Body of pancreas (tissue), 4 donors: Measurements from ENCODE around the gene DNAH7. TPM values are rescaled to one million over a fixed set of nuclear protein-coding genes. Genes with fewer than 3 reads are reported as not detected.
"Not testable (repeated sequence)": the region's sequence is repeated elsewhere in the genome, so short reads cannot be mapped to it uniquely, and the experiment has no call there.

Experiments used
- ATAC-seq: fragments of 150-250 bp; one replicate; pipeline ENCODE4 v1.9.1; 2016
- DNase-seq, 4 donors: peaks; one replicate each; pipeline ENCODE4 v3.0.0-alpha.2; 2019
- H3K27ac ChIP-seq, 4 donors: fragments of 200-600 bp; sonication (generic); 1 replicate in 3 of 4; 2 replicates in 1 of 4; pipeline versions ENCODE4 v1.5.1 to v1.6.1; 2016 to 2019; ENCODE audit warnings: mild to moderate bottlenecking in 1 of 4, mixed read lengths in 1 of 4, moderate library complexity in 1 of 4
- H3K27me3 ChIP-seq, 2 donors: fragments of 200-600 bp; sonication (generic); one replicate each; pipeline ENCODE4 v1.6.0; 2016; ENCODE audit warnings: mild to moderate bottlenecking in 1 of 2
- H3K36me3 ChIP-seq, 2 donors: fragments of 200-600 bp; sonication (generic); replicated peaks in 1 of 2; 2 replicates each; pipeline ENCODE4 v1.5.1; 2016; ENCODE audit warnings: low read depth in 2 of 2; ENCODE audit not compliant: insufficient read depth in 1 of 2
- H3K4me1 ChIP-seq: fragments of 200-600 bp; sonication (generic); one replicate; pipeline ENCODE4 v1.6.0; 2016
- H3K4me3 ChIP-seq, 2 donors: fragments of 200-600 bp; sonication (generic); 1 replicate in 1 of 2; 2 replicates in 1 of 2; pipeline ENCODE4 v1.5.1; 2016 to 2019
- H3K9me3 ChIP-seq, 3 donors: fragments of 200-600 bp; sonication (generic); 1 replicate in 2 of 3; 2 replicates in 1 of 3; pipeline ENCODE4 v1.5.1; 2016
- POLR2A ChIP-seq, 3 donors: fragments of 450-650 bp; IDR thresholded peaks; one replicate each; pipeline ENCODE4 v1.6.1; 2016; ENCODE audit warnings: antibody characterized with exemption in 3 of 3, mild to moderate bottlenecking in 2 of 3
- WGBS, 2 donors: methylation state at CpG; one replicate each; pipeline ENCODE4 v1.1.5; 2017; 5-methylcytosine and 5-hydroxymethylcytosine counted together
- intact Hi-C: fragments of 100-400 bp; cut with DNase I; formaldehyde crosslinking; loops from one replicate; pipeline ENCODE4 v1.15.1; 2023
- total RNA-seq, 2 donors: library from RNA; depleted of rRNA; stranded (reverse); fragments of >200 nt; gene quantifications; one replicate each; pipeline ENCODE4 v1.1.0, GENCODE V29; 2016
- TF ChIP-seq, protein P1 (sequence below), 7 experiments: fragments of 450-650 bp in 4 of 7; fragments of 200-600 bp in 3 of 7; sonication (generic) in 3 of 7; IDR thresholded peaks; one replicate each; pipeline ENCODE4 v1.5.1; 2016 to 2019; ENCODE audit warnings: antibody characterized with exemption in 7 of 7

Gene DNAH7
- total RNA-seq, 2 donors from 2014 or later = 7.8 to 11.2 TPM

GRCh38 chr2:195700480-195700879, 368.2 kb downstream of the DNAH7 start:
- Histone ChIP-seq H3K27me3 (no peaks in the 10 kb centered on the region), H3K36me3 (peaks cover 0 to 5% of the 10 kb centered on the region in 2 donors), H3K4me1 (no peaks in the 10 kb centered on the region), H3K27ac (no peak overlapping the region), H3K4me3 (no peak overlapping the region), H3K9me3 (peaks cover 0 to 15% (median 0%) of the 10 kb centered on the region in 3 donors)
- intact Hi-C loops = no loop called here
- DNase-seq (no peak), ATAC-seq (no peak)
- WGBS, 2 donors = 75 to 92% methylated on average over 2 to 3 of the region's 3 CpGs
- no peak for TF ChIP-seq POLR2A (IDR thresholded peaks at IDR 0.05)
- TF ChIP-seq, protein P1, sequence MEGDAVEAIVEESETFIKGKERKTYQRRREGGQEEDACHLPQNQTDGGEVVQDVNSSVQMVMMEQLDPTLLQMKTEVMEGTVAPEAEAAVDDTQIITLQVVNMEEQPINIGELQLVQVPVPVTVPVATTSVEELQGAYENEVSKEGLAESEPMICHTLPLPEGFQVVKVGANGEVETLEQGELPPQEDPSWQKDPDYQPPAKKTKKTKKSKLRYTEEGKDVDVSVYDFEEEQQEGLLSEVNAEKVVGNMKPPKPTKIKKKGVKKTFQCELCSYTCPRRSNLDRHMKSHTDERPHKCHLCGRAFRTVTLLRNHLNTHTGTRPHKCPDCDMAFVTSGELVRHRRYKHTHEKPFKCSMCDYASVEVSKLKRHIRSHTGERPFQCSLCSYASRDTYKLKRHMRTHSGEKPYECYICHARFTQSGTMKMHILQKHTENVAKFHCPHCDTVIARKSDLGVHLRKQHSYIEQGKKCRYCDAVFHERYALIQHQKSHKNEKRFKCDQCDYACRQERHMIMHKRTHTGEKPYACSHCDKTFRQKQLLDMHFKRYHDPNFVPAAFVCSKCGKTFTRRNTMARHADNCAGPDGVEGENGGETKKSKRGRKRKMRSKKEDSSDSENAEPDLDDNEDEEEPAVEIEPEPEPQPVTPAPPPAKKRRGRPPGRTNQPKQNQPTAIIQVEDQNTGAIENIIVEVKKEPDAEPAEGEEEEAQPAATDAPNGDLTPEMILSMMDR (IDR thresholded peaks at IDR 0.05) = no peak

DNA sequence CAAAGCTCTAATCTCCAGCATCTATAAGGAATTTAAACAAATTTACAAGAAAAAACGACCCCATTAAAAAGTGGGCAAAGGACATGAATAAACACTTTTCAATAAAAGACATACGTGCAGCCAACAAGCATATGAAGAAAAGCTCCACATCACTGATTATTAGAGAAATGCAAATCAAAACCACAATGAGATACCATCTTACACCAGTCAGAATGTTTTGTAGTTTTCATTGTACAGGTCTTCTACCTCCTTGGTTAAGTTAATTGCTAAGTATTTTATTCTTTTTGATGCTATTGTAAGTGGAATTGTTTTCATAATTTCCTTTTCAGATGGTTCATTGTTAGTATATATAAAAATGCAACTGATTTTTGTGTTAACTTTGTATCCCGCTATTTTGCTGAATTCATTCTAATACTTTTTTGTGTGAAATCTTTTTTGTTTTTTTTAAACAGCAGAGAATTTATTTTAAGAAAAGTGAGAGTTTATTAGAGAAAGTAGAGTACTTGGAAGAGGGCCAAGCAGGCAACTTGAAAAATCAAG, 370.9 kb downstream of the DNAH7 start:
- H3K27ac ChIP-seq = no peak overlapping the region
- peaks cover 0 to 9% of the 10 kb centered on the region in 2 donors for H3K36me3 ChIP-seq
- no peaks in the 10 kb centered on the region for H3K27me3 ChIP-seq
- TF ChIP-seq POLR2A (IDR thresholded peaks at IDR 0.05) = no peak
- TF ChIP-seq, protein P1 (IDR thresholded peaks at IDR 0.05) = no peak
- H3K4me3 ChIP-seq = no peak overlapping the region
- ATAC-seq = no peak
- H3K4me1 ChIP-seq = no peaks in the 10 kb centered on the region
- H3K9me3 ChIP-seq = peaks cover 0 to 18% (median 0%) of the 10 kb centered on the region in 3 donors
- intact Hi-C loops = no loop called here
- DNase-seq = no peak
- WGBS, 2 donors = 75 to 78% methylated on average over 3 of the region's 3 CpGs

DNA sequence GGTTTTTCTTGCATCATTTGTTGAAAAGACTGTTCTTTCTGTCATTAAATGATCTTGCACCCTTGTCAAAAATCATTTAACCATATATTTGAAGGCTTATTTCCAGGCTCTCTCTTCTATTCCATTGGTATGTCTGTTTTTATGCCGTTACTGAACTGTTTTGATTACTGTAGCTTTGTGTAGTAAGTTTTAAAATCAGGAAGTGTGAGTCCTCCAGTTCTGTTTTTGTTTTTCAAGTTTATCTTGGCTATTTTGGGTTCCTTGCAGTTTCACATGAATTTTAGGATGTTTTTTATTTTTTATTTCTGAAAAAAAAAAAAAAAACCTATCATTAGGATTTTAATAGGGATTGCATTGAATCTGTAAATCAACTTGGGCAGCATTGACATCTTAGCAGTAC, 372.6 kb downstream of the DNAH7 start:
- 90 to 97% methylated on average over 1 of the region's 1 CpG for WGBS, 2 donors
- intact Hi-C loops = no loop called here
- H3K4me1 ChIP-seq = no peaks in the 10 kb centered on the region
- TF ChIP-seq, protein P1 (IDR thresholded peaks at IDR 0.05) = no peak
- TF ChIP-seq POLR2A (IDR thresholded peaks at IDR 0.05) = no peak
- peaks cover 0 to 9% of the 10 kb centered on the region in 2 donors for H3K36me3 ChIP-seq
- H3K27me3 ChIP-seq = no peaks in the 10 kb centered on the region
- no peak for ATAC-seq
- H3K4me3 ChIP-seq = no peak overlapping the region
- DNase-seq = no peak
- H3K27ac ChIP-seq = no peak overlapping the region
- peaks cover 0 to 27% (median 0%) of the 10 kb centered on the region in 3 donors for H3K9me3 ChIP-seq

GRCh38 chr2:195695002-195695631, 373.5 kb downstream of the DNAH7 start:
- Histone ChIP-seq H3K9me3 (peaks cover 0 to 20% (median 0%) of the 10 kb centered on the region in 3 donors), H3K27me3 (no peaks in the 10 kb centered on the region), H3K36me3 (peaks cover 0 to 9% of the 10 kb centered on the region in 2 donors), H3K27ac (no peak overlapping the region), H3K4me3 (no peak overlapping the region), H3K4me1 (no peaks in the 10 kb centered on the region)
- intact Hi-C loops = no loop called here
- no peak for TF ChIP-seq POLR2A (IDR thresholded peaks at IDR 0.05)
- TF ChIP-seq, protein P1 (IDR thresholded peaks at IDR 0.05) = no peak
- no peak for ATAC-seq
- WGBS, 2 donors = 90 to 95% methylated on average over 5 to 8 of the region's 8 CpGs
- DNase-seq = no peak

- Histone ChIP-seq H3K9me3 (peaks cover 0 to 15% (median 0%) of the 10 kb centered on the region in 3 donors), H3K4me1 (no peaks in the 10 kb centered on the region), H3K27ac (no peak overlapping the region), H3K36me3 (peaks cover 0 to 9% of the 10 kb centered on the region in 2 donors), H3K27me3 (no peaks in the 10 kb centered on the region), H3K4me3 (no peak overlapping the region)
- WGBS, 2 donors = 88 to 93% methylated on average over 7 of the region's 7 CpGs
- intact Hi-C loops = no loop called here
- ATAC-seq (no peak), DNase-seq (no peak)
- TF ChIP-seq, protein P1 (IDR thresholded peaks at IDR 0.05) = no peak
- TF ChIP-seq POLR2A (IDR thresholded peaks at IDR 0.05) = no peak
These were observed 374.1 kb downstream of the DNAH7 start for GRCh38 chr2:195694553-195694952.

DNA sequence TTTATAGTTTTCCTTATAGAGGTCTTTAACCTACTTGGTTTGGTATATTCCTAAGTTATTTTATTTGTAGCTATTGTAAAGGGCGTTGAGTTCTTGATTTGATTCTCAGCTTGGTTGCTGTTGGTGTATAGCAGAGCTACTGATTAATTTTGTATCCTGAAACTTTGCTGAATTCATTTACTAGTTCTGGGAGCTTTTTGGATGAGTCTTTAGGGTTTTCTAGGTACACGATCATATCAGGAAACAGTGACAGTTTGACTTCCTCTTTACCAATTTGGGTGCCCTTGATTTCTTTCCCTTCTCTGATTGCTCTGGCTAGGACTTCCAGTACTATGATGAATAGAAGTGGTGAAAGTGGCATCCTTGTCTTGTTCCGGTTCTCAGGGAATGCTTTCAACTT, 376.1 kb downstream of the DNAH7 start:
- intact Hi-C loops, H3K27ac ChIP-seq, DNase-seq, H3K36me3 ChIP-seq, ATAC-seq, H3K27me3 ChIP-seq, H3K4me1 ChIP-seq, H3K4me3 ChIP-seq: not testable (repeated sequence)
- H3K9me3 ChIP-seq = peaks cover 0 to 12% (median 0%) of the 10 kb centered on the region in 3 donors
- WGBS, 2 donors = 81 to 82% methylated on average over 3 of the region's 3 CpGs
